ENCODE results near the gene NPAP1. TPM values are rescaled to one million over a fixed set of nuclear protein-coding genes. Genes with fewer than 3 reads are reported as not detected.

NPAP1 gene
- total and polyA plus RNA-seq, 2 of the 8 experiments (the other 6 are each of a cell fraction or from before 2014, with no cell fraction given): 0.07 to 0.08 TPM

GRCh38 chr15:24627443-24627842 is 48.1 kb upstream of the NPAP1 start:
- ChIA-PET POLR2A (ENCODE audit: partially characterized antibody) (no interaction called here), CTCF (ENCODE audit: partially characterized antibody) (no interaction called here)
- Histone ChIP-seq H3K23ac (ENCODE audit: insufficient read length) (no peak overlapping the region), H3K56ac (replicated peaks; ENCODE audit: insufficient read length, low read depth, low read length) (no peak overlapping the region), H2BK20ac (ENCODE audit: low read length) (no peak overlapping the region), H2BK5ac (ENCODE audit: low read depth, low read length) (no peak overlapping the region), H3K9me3 (ENCODE audit: insufficient read depth in 2 of 2, low read depth in 1 of 2, low read length in 1 of 2) (peaks cover 7 to 46% of the 10 kb centered on the region in 2 experiments; a peak in 3 of 4 replicates), H3K79me2 (ENCODE audit: control insufficient read depth in 1 of 2, insufficient read depth in 2 of 2, low read length in 2 of 2) (no peaks in the 10 kb centered on the region), H4K91ac (replicated peaks; ENCODE audit: insufficient read length, low read length) (no peak overlapping the region), H3K27me3 (replicated peaks in 1 of 4; ENCODE audit: control insufficient read depth in 3 of 4, extremely low read depth in 1 of 4, insufficient read depth in 3 of 4, low read length in 3 of 4) (no peaks in the 10 kb centered on the region), H3K18ac (ENCODE audit: extremely low read depth, low read length) (no peak overlapping the region), H2BK120ac (replicated peaks; ENCODE audit: low read depth, low read length) (no peak overlapping the region), H2AFZ (ENCODE audit: low read length) (no peak overlapping the region), H3K27ac (ENCODE audit: low read depth, low read length) (no peak overlapping the region), H2BK15ac (ENCODE audit: low read length) (no peak overlapping the region), H2BK12ac (ENCODE audit: low read depth, low read length) (no peak overlapping the region), H3K4ac (replicated peaks; ENCODE audit: insufficient read length, low read depth, low read length) (no peak overlapping the region), H4K20me1 (replicated peaks in 1 of 2; ENCODE audit: control insufficient read depth in 1 of 2, insufficient read depth in 2 of 2, low read length in 2 of 2) (no peaks in the 10 kb centered on the region), H3K4me2 (ENCODE audit: insufficient read depth in 1 of 2, low read depth in 2 of 2, low read length in 2 of 2) (no peak overlapping the region), H3K4me1 (replicated peaks in 1 of 4; ENCODE audit: control insufficient read depth in 3 of 4, insufficient read depth in 4 of 4, low read length in 3 of 4) (peaks cover 0 to 2% (median 0%) of the 10 kb centered on the region in 4 experiments; a peak in 2 of 7 replicates), H4K5ac (ENCODE audit: insufficient read length, low read depth, low read length) (no peak overlapping the region), H3K36me3 (ENCODE audit: control insufficient read depth in 2 of 4, insufficient read depth in 4 of 4, low read length in 3 of 4) (no peaks in the 10 kb centered on the region), H3K79me1 (ENCODE audit: low read depth, low read length) (no peaks in the 10 kb centered on the region), H3K23me2 (ENCODE audit: low read depth, low read length) (no peaks in the 10 kb centered on the region), H2AK5ac (ENCODE audit: low read depth, low read length) (no peak overlapping the region), H3K9ac (replicated peaks in 1 of 4; ENCODE audit: extremely low read depth in 1 of 4, low read depth in 3 of 4, low read length in 3 of 4) (no peak overlapping the region), H3K4me3 (ENCODE audit: extremely low read depth in 1 of 4, insufficient read depth in 2 of 4, low read depth in 3 of 4, low read length in 4 of 4) (no peak overlapping the region), H4K8ac (ENCODE audit: extremely low read depth, insufficient read depth, low read length) (no peak overlapping the region), H3K14ac (ENCODE audit: insufficient read length) (no peak overlapping the region)
- 75% methylated on average over 3 of the region's 3 CpGs; no CpG with 5 or more reads in 1 of the 2 experiments for WGBS, 2 experiments (ENCODE audit: extremely low coverage in 1 of 2, insufficient coverage in 1 of 2, insufficient read length in 1 of 2, insufficient replicate concordance in 2 of 2, low coverage in 1 of 2, low lambda C conversion rate in 2 of 2, missing lambda C conversion rate in 1 of 2)
- DNase-seq (ENCODE audit: low read depth in 1 of 2, low spot score in 2 of 2) (no peak), FAIRE-seq (no peak)
- TF ChIP-seq FOSL1 (IDR thresholded peaks at IDR 0.05; ENCODE audit: insufficient read depth, low read depth, low read length): no peak
- no peak for TF ChIP-seq SAP30 (IDR thresholded peaks at IDR 0.05; ENCODE audit: insufficient read depth, insufficient replicate concordance, low read length)
- TF ChIP-seq RXRA (IDR thresholded peaks at IDR 0.05; ENCODE audit: insufficient read depth, low read depth, low read length): no peak
- TF ChIP-seq ASH2L (IDR thresholded peaks at IDR 0.05; ENCODE audit: low read length): no peak
- TF ChIP-seq RFX5 (IDR thresholded peaks at IDR 0.05; ENCODE audit: borderline replicate concordance, low read depth, low read length): no peak
